Trophoblast cell (in vitro differentiated cells and primary cell): Measurements from ENCODE around the gene P4HA2.

Experiments
- DNase-seq, 2 donors: peaks; one replicate each; pipeline ENCODE4 v3.0.0-alpha.2; 2016
- H2AFZ ChIP-seq: 2 replicates; pipeline ENCODE4 v1.6.1; 2013; ENCODE audit warnings: low read length, moderate library complexity, mild to moderate bottlenecking; ENCODE audit not compliant: insufficient read depth, poor library complexity
- H2AK5ac ChIP-seq: 2 replicates; pipeline ENCODE4 v1.6.1; 2013; ENCODE audit warnings: mild to moderate bottlenecking, low read length
- H2BK120ac ChIP-seq: 2 replicates; pipeline ENCODE4 v1.6.1; 2013; ENCODE audit warnings: low read length, mild to moderate bottlenecking, moderate library complexity; ENCODE audit not compliant: insufficient read depth, poor library complexity
- H2BK12ac ChIP-seq: 2 replicates; pipeline ENCODE4 v1.6.1; 2013; ENCODE audit warnings: mild to moderate bottlenecking, low read length, moderate library complexity
- H2BK5ac ChIP-seq: 2 replicates; pipeline ENCODE4 v1.6.1; 2013; ENCODE audit warnings: low read length, low read depth, moderate library complexity, mild to moderate bottlenecking; ENCODE audit not compliant: poor library complexity
- H3K14ac ChIP-seq: 2 replicates; pipeline ENCODE4 v1.6.1; 2013; ENCODE audit warnings: mild to moderate bottlenecking, low read length
- H3K18ac ChIP-seq: 2 replicates; pipeline ENCODE4 v1.6.1; 2013; ENCODE audit warnings: mild to moderate bottlenecking, low read length
- H3K23ac ChIP-seq: 2 replicates; pipeline ENCODE4 v1.6.1; 2013; ENCODE audit warnings: low read length
- H3K27ac ChIP-seq: 2 replicates; pipeline ENCODE4 v1.5.1; 2013; ENCODE audit warnings: low read depth, mild to moderate bottlenecking, inconsistent platforms, low read length, moderate library complexity
- H3K27me3 ChIP-seq: 2 replicates; pipeline ENCODE4 v1.6.1; 2013; ENCODE audit warnings: inconsistent platforms, mild to moderate bottlenecking, low read length, moderate library complexity; ENCODE audit not compliant: insufficient read depth
- H3K36me3 ChIP-seq, 2 experiments: 1 replicate in 1 of 2; 2 replicates in 1 of 2; pipeline ENCODE4 v1.6.1; 2013; ENCODE audit warnings: low read length in 2 of 2, mild to moderate bottlenecking in 2 of 2, moderate library complexity in 1 of 2; ENCODE audit not compliant: insufficient read depth in 2 of 2, control insufficient read depth in 1 of 2
- H3K4ac ChIP-seq: 2 replicates; pipeline ENCODE4 v1.6.1; 2013; ENCODE audit warnings: low read depth, mild to moderate bottlenecking, low read length, moderate library complexity
- H3K4me1 ChIP-seq, 2 experiments: 1 replicate in 1 of 2; 2 replicates in 1 of 2; pipeline ENCODE4 v1.6.1; 2013; ENCODE audit warnings: low read length in 2 of 2, mild to moderate bottlenecking in 2 of 2, moderate library complexity in 1 of 2; ENCODE audit not compliant: insufficient read depth in 2 of 2, control insufficient read depth in 1 of 2
- H3K4me2 ChIP-seq: 2 replicates; pipeline ENCODE4 v1.6.1; 2013; ENCODE audit warnings: inconsistent platforms, mild to moderate bottlenecking, low read length, moderate library complexity
- H3K4me3 ChIP-seq: 2 replicates; pipeline ENCODE4 v1.5.1; 2013; ENCODE audit warnings: mild to moderate bottlenecking, low read depth, low read length, inconsistent platforms
- H3K79me1 ChIP-seq: one replicate; pipeline ENCODE4 v1.6.1; 2013; ENCODE audit warnings: low read length
- H3K79me2 ChIP-seq: 2 replicates; pipeline ENCODE4 v1.6.1; 2013; ENCODE audit warnings: low read length, mild to moderate bottlenecking; ENCODE audit not compliant: control insufficient read depth, insufficient read depth, poor library complexity
- H3K9ac ChIP-seq: 2 replicates; pipeline ENCODE4 v1.6.1; 2013; ENCODE audit warnings: mild to moderate bottlenecking, low read length
- H3K9me3 ChIP-seq: 2 replicates; pipeline ENCODE4 v1.6.1; 2013; ENCODE audit warnings: low read depth, mild to moderate bottlenecking, control low read depth, inconsistent platforms, low read length; ENCODE audit not compliant: insufficient read depth
- H4K12ac ChIP-seq: 2 replicates; pipeline ENCODE4 v1.6.1; 2013; ENCODE audit warnings: low read depth, mild to moderate bottlenecking, low read length, moderate library complexity
- H4K8ac ChIP-seq: 2 replicates; pipeline ENCODE4 v1.6.1; 2013; ENCODE audit warnings: low read depth, mild to moderate bottlenecking, low read length, moderate library complexity
- H4K91ac ChIP-seq: one replicate; pipeline ENCODE4 v1.6.1; 2013; ENCODE audit warnings: low read depth, mild to moderate bottlenecking, low read length, moderate library complexity
- WGBS: extraction: QIAGEN DNeasy Blood & Tissue Kit; methylation state at CpG from one replicate; pipeline ENCODE4 v1.1.7; 2013; ENCODE audit warnings: missing lambda C conversion rate; ENCODE audit not compliant: insufficient read length, insufficient coverage; ENCODE audit errors: extremely low coverage; 5-methylcytosine and 5-hydroxymethylcytosine counted together

The P4HA2 gene

DNA sequence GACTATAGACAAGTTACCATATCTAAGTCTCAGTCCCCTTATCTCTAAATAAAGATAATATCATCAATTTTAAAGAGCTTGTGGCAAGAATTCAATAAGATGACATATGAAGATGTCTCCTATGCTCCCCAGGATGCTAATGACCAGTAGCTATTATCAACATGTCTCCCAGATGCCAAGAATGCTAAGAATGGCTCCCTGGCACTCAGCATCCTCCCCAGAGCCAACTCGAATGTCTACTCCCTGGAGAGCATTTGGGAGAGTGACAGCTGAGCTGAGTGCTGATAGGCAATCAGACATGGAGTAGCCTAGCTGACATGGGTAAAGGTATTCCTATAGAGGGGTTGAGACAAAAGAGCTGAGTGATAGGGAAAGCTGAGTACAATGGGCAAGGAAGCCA is 15.9 kb downstream of the P4HA2 start:
- Histone ChIP-seq H3K79me2 (no peaks in the 10 kb centered on the region), H3K79me1 (no peaks in the 10 kb centered on the region), H3K18ac (no peak overlapping the region), H3K4me2 (no peak overlapping the region), H3K27me3 (no peaks in the 10 kb centered on the region), H2BK120ac (no peak overlapping the region), H2AK5ac (no peak overlapping the region), H2BK5ac (no peak overlapping the region), H3K4me1 (peaks cover 2 to 3% of the 10 kb centered on the region in 2 experiments), H3K36me3 (peaks cover 10 to 14% of the 10 kb centered on the region in 2 experiments), H3K9ac (no peak overlapping the region), H4K12ac (no peak overlapping the region), H3K27ac (no peak overlapping the region), H3K4ac (no peak overlapping the region), H3K14ac (no peak overlapping the region), H3K9me3 (peaks cover 2% of the 10 kb centered on the region), H2AFZ (no peak overlapping the region), H3K23ac (no peak overlapping the region), H4K91ac (no peak overlapping the region), H2BK12ac (no peak overlapping the region), H3K4me3 (no peak overlapping the region), H4K8ac (no peak overlapping the region)
- no CpG with 5 or more reads among the region's 1 CpG for WGBS
- DNase-seq, result no peak

- H4K12ac ChIP-seq, result no peak overlapping the region
- no peak overlapping the region for H3K27ac ChIP-seq
- no peaks in the 10 kb centered on the region for H3K27me3 ChIP-seq
- no peak for DNase-seq
- H3K4ac ChIP-seq, result no peak overlapping the region
- peaks cover 2 to 3% of the 10 kb centered on the region in 2 experiments for H3K4me1 ChIP-seq
- H2BK5ac ChIP-seq, result no peak overlapping the region
- peaks cover 10 to 14% of the 10 kb centered on the region in 2 experiments for H3K36me3 ChIP-seq
- no peak overlapping the region for H3K14ac ChIP-seq
- no peak overlapping the region for H3K4me3 ChIP-seq
- no peak overlapping the region for H3K4me2 ChIP-seq
- no peak overlapping the region for H3K9ac ChIP-seq
- H3K79me1 ChIP-seq, result no peaks in the 10 kb centered on the region
- H4K8ac ChIP-seq, result no peak overlapping the region
- H2AK5ac ChIP-seq, result no peak overlapping the region
- no peak overlapping the region for H3K18ac ChIP-seq
- no peak overlapping the region for H2BK120ac ChIP-seq
- H3K9me3 ChIP-seq, result peaks cover 2% of the 10 kb centered on the region
- H2BK12ac ChIP-seq, result no peak overlapping the region
- H3K23ac ChIP-seq, result no peak overlapping the region
- no CpG with 5 or more reads among the region's 1 CpG for WGBS
- H4K91ac ChIP-seq, result no peak overlapping the region
- H2AFZ ChIP-seq, result no peak overlapping the region
- no peaks in the 10 kb centered on the region for H3K79me2 ChIP-seq
Observed at GRCh38 chr5:132210944-132211343, 16.7 kb downstream of the P4HA2 start.

DNA sequence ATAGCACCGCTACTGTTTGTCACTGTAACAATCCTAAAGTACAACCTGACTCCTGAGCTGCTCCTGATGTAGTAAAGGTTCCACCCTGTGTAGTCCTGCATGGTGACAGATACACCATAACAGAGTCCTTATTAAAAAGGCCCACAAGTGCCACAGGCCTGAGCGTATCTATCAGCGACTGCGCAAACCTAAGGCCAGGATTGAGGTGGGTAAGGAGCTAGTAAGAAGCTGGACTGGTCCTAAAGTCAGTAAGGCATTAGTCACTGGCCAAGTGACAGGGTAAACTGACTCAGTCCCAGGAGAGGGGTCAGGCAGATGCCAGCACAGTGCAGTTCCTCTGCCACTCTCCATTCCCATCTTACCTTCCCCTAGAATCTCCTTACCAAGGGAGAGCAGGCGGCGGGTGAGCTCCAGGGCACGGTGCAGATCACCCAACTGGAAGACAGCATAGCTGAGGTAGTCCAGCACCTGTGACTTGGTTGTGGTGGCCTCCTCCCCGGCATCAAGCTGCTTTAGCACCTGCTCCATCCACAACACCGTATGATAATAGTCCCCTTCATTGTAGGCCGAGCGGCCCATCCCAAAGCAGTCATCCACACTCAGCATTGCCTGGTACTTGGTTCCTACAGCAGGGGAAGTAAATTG is 17.6 kb downstream of the P4HA2 start:
- no peak overlapping the region for H3K4ac ChIP-seq

DNA sequence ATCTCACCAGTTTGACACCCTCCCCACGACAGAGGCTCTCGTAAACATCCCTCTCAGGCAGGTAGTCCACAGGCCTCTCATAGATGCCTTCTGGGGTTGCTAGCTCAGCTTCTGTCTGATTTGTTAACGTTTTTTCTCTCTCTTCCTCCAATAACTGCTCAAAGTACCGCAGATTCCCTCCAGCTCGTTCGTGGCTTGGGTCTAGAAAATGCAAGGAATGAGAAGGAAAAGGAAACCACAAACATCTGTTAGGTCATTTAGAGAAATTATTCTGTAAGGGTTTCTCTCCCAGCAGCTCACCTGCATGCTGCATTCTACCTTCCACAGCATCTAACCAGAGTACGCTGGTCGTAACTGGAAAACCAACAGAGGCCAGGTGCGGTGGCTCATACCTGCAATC is 18.5 kb downstream of the P4HA2 start:
- Histone ChIP-seq H3K23ac (no peak overlapping the region), H3K36me3 (peaks cover 10 to 14% of the 10 kb centered on the region in 2 experiments), H2AK5ac (no peak overlapping the region), H3K27me3 (no peaks in the 10 kb centered on the region), H2BK120ac (no peak overlapping the region), H3K79me1 (no peaks in the 10 kb centered on the region), H3K18ac (no peak overlapping the region), H3K4me3 (no peak overlapping the region), H4K8ac (no peak overlapping the region), H4K91ac (no peak overlapping the region), H3K27ac (no peak overlapping the region), H3K9ac (no peak overlapping the region), H3K4me2 (no peak overlapping the region), H3K4ac (no peak overlapping the region), H2BK5ac (no peak overlapping the region), H2BK12ac (no peak overlapping the region), H3K4me1 (no peaks in the 10 kb centered on the region), H2AFZ (no peak overlapping the region), H3K9me3 (peaks cover 2% of the 10 kb centered on the region), H4K12ac (no peak overlapping the region), H3K79me2 (no peaks in the 10 kb centered on the region), H3K14ac (no peak overlapping the region)
- no CpG with 5 or more reads among the region's 9 CpGs for WGBS
- peak; percentile 35 to 43 for DNase-seq

More for the DNA sequence above, 17.6 kb downstream of the P4HA2 start:
- Histone ChIP-seq H2BK5ac (no peak overlapping the region), H3K18ac (no peak overlapping the region), H3K79me1 (no peaks in the 10 kb centered on the region), H3K23ac (no peak overlapping the region), H3K14ac (no peak overlapping the region), H2AFZ (no peak overlapping the region), H3K79me2 (no peaks in the 10 kb centered on the region), H3K36me3 (peaks cover 10 to 14% of the 10 kb centered on the region in 2 experiments), H3K9ac (no peak overlapping the region), H4K91ac (no peak overlapping the region), H2BK120ac (no peak overlapping the region), H2AK5ac (no peak overlapping the region), H2BK12ac (no peak overlapping the region), H3K4me2 (no peak overlapping the region), H4K8ac (no peak overlapping the region), H3K27ac (no peak overlapping the region), H3K9me3 (peaks cover 2% of the 10 kb centered on the region), H3K4me1 (no peaks in the 10 kb centered on the region), H3K4me3 (no peak overlapping the region), H4K12ac (no peak overlapping the region), H3K27me3 (no peaks in the 10 kb centered on the region)
- WGBS, result no CpG with 5 or more reads among the region's 11 CpGs
- DNase-seq, result no peak
